Central memory CD4-positive, alpha-beta T cell (primary cell): Measurements from ENCODE around the gene TRAPPC10.

ENCODE experiments used
- DNase-seq: peaks from one replicate; pipeline ENCODE4 v3.0.0; 2022

TRAPPC10 gene

GRCh38 chr21:44006017-44006619 is 6.0 kb upstream of the TRAPPC10 start:
- DNase-seq: no peak

DNA sequence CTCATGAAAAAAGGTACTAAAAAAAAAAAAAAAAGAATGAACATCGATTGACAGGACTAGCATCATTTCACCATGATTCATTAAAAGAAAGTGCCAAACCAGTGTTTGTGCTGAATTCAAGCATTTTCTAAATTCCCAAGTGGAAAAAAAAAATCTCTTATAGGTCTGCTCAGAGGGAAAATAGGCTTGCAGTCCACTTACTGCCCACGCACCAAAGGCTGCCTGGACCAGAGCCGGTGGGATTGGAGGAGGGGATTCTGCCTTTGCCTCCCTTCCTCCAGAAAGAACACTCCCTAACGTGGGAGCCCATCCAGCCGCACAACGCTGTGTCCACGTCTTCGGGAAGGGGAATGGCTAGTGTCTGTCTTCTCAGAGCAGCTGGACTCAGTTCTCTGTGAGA is 5.5 kb upstream of the TRAPPC10 start:
- DNase-seq: no peak

GRCh38 chr21:44010429-44010828 is 1.7 kb upstream of the TRAPPC10 start:
- DNase-seq: no peak

- DNase-seq: no peak
These were observed 986 bp upstream of the TRAPPC10 start for GRCh38 chr21:44011123-44011522.

- peak; percentile 69 for DNase-seq
These were observed 618 bp downstream of the TRAPPC10 start for GRCh38 chr21:44012474-44013379.

DNA sequence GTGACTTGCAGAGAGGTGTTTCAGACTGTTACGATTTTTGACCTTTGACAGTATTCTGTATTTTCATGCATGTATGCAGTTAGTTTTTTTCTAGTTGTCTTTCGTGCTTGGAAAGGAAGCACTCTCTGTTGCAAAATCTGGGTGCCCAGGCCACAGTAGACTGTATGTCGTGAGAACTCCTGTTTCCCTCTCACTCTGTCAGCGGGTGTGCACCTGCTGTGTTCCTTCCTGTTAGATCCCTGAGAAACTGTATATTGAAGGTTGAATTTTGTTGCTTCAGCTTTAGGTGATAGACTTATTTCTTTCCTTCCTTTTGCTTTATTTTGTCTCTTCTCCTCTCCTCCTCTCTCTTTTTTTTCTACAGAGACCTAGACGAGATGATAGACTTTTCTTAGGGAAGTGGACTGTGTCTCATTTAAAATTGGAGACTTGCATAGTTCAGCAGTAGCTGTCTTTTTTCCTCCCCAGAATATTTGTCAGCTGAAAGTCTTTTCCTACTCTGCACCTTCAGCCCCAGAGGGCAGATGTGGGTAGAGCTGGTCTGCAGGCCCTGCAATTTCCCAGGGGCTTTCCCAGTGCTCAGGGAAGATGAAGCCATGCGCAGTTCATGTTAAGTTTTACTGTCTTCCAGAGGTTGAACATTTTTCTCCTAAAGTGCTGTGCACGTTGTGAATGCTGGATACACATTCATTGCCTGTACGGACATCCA is 1.4 kb downstream of the TRAPPC10 start:
- DNase-seq: peak; percentile 28

- no peak for DNase-seq
These were observed 5.5 kb downstream of the TRAPPC10 start for GRCh38 chr21:44017601-44018000.

DNA sequence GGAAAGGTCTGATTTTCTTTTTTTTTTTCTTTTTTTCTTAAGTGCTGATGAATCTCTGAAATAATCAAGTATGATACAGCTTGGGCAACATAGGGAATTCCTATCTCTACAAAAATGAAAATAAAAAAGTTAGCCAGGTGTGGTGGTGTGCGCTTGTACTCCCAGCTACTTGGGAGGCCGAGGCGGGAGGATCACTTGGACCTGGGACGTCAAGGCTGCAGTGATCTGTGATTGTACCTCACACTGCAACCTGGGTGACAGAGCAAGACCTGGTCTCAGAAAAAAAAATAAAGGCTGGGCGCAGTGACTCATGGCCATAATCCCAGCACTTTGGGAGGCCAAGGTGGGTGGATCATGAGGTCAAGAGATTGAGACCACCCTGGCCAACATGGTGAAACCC is 6.0 kb downstream of the TRAPPC10 start:
- no peak for DNase-seq

GRCh38 chr21:44018813-44019567 is 6.9 kb downstream of the TRAPPC10 start:
- DNase-seq: no peak

GRCh38 chr21:44019568-44019958 is 7.5 kb downstream of the TRAPPC10 start:
- no peak for DNase-seq

- no peak for DNase-seq
These were observed 8.4 kb downstream of the TRAPPC10 start for GRCh38 chr21:44020551-44020950.

DNA sequence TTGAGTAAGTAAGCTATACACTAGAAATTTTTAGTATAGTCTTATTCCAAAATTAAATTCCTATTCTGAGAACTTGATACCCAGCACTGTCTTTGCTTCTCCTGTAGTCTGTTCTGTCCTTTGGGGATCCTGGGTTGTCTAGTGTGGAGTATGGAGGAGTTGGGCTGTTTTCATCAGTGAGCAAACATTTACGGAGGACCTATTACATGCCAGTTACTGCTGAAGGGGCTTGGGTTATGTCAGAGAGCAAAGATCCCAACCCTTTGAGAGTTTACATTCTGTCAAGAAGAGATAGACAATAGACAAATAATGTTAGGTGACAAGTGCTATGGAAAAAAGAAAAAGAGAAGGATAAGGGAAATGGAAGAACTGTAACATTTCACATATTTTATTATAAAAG is 9.0 kb downstream of the TRAPPC10 start:
- DNase-seq: no peak

DNA sequence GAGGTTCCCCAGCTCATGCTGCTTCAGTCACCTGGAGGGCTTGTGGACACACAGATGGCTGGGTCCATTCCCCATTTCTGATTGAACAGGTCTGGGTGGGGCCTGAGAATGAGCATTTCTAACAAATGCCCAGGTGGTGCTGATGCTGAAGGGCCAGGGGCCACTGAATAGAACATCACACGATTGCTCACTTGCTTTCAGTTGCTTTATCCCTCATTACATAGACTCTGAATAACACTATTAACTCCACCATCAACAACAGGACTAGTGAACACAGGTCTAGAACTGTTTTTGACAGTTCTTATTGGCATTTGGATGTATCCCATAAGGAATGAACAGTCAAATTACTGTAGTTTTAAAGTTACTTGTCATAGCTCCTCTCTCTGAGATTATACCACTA is 12.1 kb downstream of the TRAPPC10 start:
- DNase-seq: no peak

DNA sequence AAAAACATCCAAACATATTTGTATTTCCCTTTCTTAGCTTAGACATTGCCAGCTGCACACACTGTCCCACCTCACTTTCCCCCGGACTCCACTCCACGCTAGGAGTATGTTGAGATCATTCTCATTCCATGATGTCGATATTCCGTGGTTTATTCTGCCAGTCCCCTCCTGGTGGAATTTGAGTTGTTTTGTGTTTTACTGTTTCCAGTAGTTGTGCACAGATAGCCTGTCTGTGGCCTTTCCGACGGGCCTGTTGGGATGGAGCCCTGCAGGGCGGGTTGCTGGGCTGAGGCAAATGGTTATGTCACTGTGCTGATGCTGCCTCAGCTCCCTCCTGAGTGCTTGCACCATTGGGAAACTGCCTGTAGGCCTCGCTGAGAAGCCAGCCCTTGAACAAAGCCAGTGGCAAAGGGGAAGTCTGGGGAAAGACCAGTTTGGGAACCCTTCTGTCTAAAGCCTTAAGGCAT is 12.8 kb downstream of the TRAPPC10 start:
- no peak for DNase-seq

- no peak for DNase-seq
These were observed 15.6 kb downstream of the TRAPPC10 start for GRCh38 chr21:44027607-44028286.

DNA sequence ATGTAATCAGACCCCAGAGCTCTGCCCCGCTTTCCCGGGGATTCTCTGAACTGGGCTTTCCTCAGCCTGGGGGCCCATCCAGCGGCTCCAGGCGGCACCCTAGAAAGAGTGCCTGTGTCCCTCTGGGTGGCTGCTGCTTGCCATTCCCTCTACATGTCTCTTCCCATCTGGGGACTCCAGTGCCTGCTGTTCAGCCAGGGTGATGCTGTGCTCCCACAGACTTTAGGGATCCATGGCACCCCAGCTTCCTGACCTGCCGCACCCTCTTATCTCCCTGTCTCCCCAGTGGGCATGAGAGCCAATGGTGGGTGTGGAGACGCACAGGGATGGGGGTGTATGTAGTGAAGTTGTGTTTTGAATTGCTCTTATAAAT is 16.2 kb downstream of the TRAPPC10 start:
- DNase-seq: no peak

DNA sequence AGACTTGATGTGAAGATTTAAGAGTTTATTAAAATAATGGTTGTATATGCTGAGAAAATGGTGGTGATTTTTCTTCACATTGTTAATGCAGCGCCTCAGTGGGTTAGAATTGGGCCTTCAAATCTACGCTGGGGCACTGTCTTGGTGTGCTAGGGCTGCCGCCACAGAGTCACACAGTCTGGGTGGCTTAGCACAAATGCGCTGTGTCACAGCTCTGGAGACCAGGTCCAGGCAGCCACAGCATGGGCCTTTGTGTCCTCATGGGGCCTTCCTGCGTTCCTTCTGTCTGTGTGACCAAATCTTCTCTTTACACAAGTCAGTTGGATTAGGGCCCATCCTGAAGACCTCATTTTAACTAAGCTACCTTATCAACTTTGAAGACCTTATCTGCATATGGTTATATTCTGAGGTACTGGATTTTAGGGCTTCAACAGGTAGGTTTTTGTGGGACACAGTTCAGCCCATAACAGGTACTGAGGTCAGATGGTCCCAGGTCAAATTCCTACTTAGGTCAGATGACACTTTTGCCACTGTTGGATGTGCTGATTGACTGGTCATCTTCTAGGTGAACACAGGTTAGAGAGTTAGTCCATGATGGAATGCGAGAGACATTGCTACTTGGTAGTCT is 17.5 kb downstream of the TRAPPC10 start:
- DNase-seq: no peak

- DNase-seq: no peak
These were observed 23.1 kb downstream of the TRAPPC10 start for GRCh38 chr21:44035244-44035643.

DNA sequence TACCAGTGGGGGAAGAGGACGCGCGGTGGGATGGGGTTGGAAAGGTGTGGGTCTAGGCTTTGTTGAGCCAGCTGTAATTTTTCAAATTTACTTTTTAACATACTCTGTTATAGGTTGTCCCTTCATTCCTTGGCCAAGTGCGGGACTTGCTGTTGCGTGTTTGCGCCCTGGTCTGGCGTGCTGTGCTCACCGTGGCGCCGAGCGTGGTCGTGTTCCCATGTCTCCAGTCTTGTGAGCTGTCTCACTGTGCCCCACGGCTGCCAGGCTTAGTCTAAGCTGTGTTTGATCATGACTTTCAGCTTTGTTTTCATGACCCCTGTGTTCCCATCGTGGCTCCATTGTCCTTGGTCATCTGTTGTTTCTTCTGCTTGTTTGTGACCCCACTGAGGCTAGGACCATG is 26.0 kb downstream of the TRAPPC10 start:
- no peak for DNase-seq

GRCh38 chr21:44039828-44040227 is 27.7 kb downstream of the TRAPPC10 start:
- DNase-seq: no peak

DNA sequence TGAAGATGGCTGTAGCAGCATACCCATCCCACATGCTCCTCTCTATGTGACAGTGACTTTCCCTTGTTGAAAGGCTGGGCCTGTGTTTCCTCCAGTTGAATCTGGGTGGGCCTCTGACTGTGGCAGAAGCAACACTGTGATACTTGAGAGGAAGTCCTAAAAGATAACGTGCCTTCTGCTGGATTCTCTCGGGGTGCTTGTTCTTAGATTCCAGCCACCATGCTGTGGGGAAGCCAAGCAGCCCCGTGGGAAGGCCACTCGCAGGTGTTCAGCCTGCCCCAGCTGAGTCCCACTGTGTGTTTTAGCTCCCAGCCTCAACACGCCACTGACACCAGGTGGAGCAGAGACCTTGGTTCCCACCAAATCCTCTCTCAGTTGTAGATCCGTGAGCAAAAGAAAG is 31.5 kb downstream of the TRAPPC10 start:
- DNase-seq: no peak

DNA sequence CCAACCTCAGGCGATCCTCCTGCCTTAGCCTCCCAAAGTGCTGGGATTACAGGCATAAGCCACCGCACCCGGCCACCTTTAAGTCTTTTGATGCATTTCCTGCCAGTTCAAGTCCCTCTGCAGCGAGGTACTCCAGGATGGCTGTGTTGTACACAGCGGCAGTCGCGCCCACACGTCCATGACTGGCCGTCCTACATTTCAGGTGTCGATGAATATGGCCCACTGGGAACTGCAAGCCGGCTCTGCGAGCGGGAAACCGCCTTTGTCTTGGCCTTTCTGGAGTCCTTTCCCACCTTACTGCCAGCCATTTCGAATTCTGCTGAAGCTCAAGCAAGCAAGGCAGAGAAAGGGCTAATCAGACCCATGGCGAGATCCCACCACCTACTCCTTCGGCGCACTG is 34.6 kb downstream of the TRAPPC10 start:
- DNase-seq: no peak
